ENCODE data around the gene CENPC.
"Not testable (repeated sequence)": the region's sequence is repeated elsewhere in the genome, so short reads cannot be mapped to it uniquely, and the experiment has no call there.

CENPC gene

DNA sequence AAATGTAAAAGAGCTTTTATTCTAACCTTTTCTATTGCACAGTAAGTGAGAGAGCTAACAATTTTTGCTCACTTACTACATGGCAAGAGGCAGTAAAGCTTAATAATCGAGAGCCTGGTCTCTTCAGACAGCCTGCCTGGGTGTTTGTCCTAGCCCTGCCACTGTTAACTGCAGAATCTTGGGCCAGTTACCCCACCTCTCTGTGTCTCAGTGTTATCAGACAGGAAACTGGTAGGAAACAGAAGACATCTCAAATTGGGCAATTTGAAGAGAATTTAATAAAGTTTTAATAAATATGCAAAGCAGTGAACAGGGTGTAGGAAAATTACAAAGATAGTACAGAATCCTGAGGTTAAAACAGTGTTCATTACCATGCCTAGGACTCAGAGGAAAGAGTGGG is 26.7 kb upstream of the CENPC start:
- no peaks in the 10 kb centered on the region for H3K36me3 ChIP-seq (ENCODE audit: insufficient read depth, low read depth, low read length)
- H3K9me3 ChIP-seq (ENCODE audit: insufficient read depth, low read depth, low read length): no peaks in the 10 kb centered on the region
- H3K9ac ChIP-seq (ENCODE audit: low read depth, low read length): no peak overlapping the region
- H3K4me3 ChIP-seq (ENCODE audit: low read length): no peak overlapping the region
- H3K27ac ChIP-seq (ENCODE audit: low read length): no peak overlapping the region
- H3K4me1 ChIP-seq (ENCODE audit: insufficient read depth, low read length): peaks cover 8% of the 10 kb centered on the region; the same call in 1 of the 2 replicates
- no peaks in the 10 kb centered on the region for H3K27me3 ChIP-seq (ENCODE audit: insufficient read depth, low read length)

DNA sequence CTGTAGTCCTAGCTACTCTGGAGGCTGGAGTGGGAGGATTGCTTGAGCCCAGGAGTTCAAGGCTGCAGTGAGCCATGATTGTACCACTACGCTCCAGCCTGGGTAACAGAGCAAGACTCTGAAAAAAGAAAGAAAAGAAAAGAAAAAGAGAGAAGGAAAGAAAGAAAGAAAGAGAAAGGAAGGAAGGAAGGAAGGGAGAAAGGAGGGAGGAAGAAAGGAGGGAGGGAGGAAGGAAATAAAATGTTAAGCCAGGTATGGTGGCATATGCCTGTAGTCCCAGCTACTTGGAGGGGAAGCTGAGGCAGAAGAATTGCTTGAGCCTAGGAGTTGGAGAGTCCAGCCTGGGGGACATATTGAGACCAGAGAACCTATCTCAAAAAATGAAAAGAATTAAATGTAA is 25.2 kb upstream of the CENPC start:
- Histone ChIP-seq H3K4me3 (ENCODE audit: low read length) (no peak overlapping the region), H3K4me1 (ENCODE audit: insufficient read depth, low read length) (peaks cover 5% of the 10 kb centered on the region; the same call in 1 of the 2 replicates), H3K27me3 (ENCODE audit: insufficient read depth, low read length) (no peaks in the 10 kb centered on the region), H3K9me3 (ENCODE audit: insufficient read depth, low read depth, low read length) (no peaks in the 10 kb centered on the region), H3K36me3 (ENCODE audit: insufficient read depth, low read depth, low read length) (no peaks in the 10 kb centered on the region), H3K9ac (ENCODE audit: low read depth, low read length) (no peak overlapping the region), H3K27ac (ENCODE audit: low read length) (no peak overlapping the region)

DNA sequence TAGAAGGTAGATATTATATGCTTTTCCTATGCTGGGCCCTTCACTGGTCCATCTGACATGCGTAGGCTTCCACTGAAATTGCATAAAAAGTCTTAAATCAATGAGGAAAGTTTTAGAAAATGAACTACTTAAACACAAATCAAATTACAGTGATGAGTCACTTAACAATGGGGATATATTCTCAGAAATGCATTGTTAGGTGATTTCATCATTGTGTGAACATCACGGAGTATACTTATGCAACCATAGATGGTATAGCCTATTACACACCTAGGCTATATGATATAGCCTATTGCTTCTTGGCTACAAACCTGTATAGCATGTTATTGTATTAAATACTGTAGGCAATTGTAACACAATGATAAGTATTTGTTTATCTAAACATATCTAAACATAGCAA is 23.5 kb upstream of the CENPC start:
- Histone ChIP-seq H3K9ac (ENCODE audit: low read depth, low read length) (no peak overlapping the region), H3K27me3 (ENCODE audit: insufficient read depth, low read length) (no peaks in the 10 kb centered on the region), H3K9me3 (ENCODE audit: insufficient read depth, low read depth, low read length) (no peaks in the 10 kb centered on the region), H3K27ac (ENCODE audit: low read length) (no peak overlapping the region), H3K4me3 (ENCODE audit: low read length) (no peak overlapping the region), H3K4me1 (ENCODE audit: insufficient read depth, low read length) (no peaks in the 10 kb centered on the region), H3K36me3 (ENCODE audit: insufficient read depth, low read depth, low read length) (no peaks in the 10 kb centered on the region)

DNA sequence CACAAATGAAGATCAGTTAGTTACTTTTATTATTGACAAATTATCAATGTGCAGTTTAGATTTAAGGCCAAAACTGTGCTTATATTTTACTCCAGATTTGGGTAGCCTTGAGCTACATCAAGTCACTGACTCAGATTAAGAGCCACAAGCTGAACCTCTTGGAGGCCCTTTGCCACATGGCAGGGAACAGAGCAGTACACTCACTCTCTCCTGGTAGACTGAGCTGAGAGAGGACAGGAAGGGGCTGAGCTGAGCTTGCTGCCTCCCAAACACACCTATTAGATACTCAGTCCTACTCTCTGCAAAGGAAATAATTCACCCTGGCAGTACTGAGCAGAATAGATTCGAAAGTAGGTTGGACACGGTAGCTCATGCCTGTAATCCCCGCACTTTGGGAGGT is 21.0 kb upstream of the CENPC start:
- no peaks in the 10 kb centered on the region for H3K36me3 ChIP-seq (ENCODE audit: insufficient read depth, low read depth, low read length)
- H3K4me1 ChIP-seq (ENCODE audit: insufficient read depth, low read length): no peaks in the 10 kb centered on the region
- H3K9me3 ChIP-seq (ENCODE audit: insufficient read depth, low read depth, low read length): no peaks in the 10 kb centered on the region
- no peak overlapping the region for H3K27ac ChIP-seq (ENCODE audit: low read length)
- H3K4me3 ChIP-seq (ENCODE audit: low read length): no peak overlapping the region
- no peak overlapping the region for H3K9ac ChIP-seq (ENCODE audit: low read depth, low read length)
- H3K27me3 ChIP-seq (ENCODE audit: insufficient read depth, low read length): no peaks in the 10 kb centered on the region

DNA sequence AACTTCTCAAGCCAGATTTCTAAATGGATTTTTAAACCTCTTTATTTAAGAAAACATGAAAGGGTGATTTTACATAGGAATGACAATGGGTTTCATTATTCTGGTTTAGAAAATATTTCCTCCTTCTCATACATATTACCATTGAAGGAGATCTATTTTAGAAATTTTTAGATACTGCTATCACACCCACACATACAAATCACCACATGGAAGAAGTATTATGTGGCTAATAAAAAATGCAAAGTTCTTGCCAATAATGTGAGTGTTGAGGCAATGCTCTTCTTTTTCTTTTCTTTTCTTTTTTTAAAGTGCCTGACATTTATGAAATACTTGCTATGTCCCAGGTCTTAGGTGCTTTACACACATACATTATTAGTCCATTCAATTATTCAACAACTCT is 20.0 kb upstream of the CENPC start:
- Histone ChIP-seq H3K9ac (ENCODE audit: low read depth, low read length) (no peak overlapping the region), H3K27me3 (ENCODE audit: insufficient read depth, low read length) (no peaks in the 10 kb centered on the region), H3K4me3 (ENCODE audit: low read length) (no peak overlapping the region), H3K36me3 (ENCODE audit: insufficient read depth, low read depth, low read length) (no peaks in the 10 kb centered on the region), H3K9me3 (ENCODE audit: insufficient read depth, low read depth, low read length) (no peaks in the 10 kb centered on the region), H3K27ac (ENCODE audit: low read length) (no peak overlapping the region), H3K4me1 (ENCODE audit: insufficient read depth, low read length) (no peaks in the 10 kb centered on the region)

DNA sequence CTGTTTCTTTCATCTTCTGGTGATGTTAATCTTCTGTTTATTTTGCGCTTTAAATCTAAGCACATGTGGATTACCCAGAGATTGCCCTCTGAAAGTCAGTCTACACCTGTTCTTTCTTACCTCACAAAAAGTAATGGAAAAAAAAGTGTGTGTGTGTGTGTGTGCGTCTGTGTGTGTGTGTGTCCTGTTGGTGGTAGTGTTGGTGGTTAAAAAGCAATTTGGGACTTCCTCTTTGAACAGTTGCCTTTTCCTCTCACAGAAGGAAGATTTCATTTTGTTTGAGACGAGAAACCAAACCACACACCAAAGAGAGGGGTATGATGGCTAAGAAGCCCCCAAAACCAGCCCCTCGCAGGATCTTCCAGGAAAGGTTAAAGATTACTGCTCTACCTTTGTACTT is 13.2 kb upstream of the CENPC start, which contains the start of gene STAP1:
TSS of gene STAP1 (plus strand) at position 235 of the 400 bp plus-strand sequence. CDS start at position 318, 83 bp downstream.
- H3K36me3 ChIP-seq (ENCODE audit: insufficient read depth, low read depth, low read length): no peaks in the 10 kb centered on the region
- H3K4me1 ChIP-seq (ENCODE audit: insufficient read depth, low read length): no peaks in the 10 kb centered on the region
- no peak within 1 kb of the TSS for H3K9ac ChIP-seq (ENCODE audit: low read depth, low read length)
- H3K4me3 ChIP-seq (ENCODE audit: low read length): no peak within 1 kb of the TSS
- H3K27ac ChIP-seq (ENCODE audit: low read length): no peak within 1 kb of the TSS
- no peaks in the 10 kb centered on the region for H3K27me3 ChIP-seq (ENCODE audit: insufficient read depth, low read length)
- no peaks in the 10 kb centered on the region for H3K9me3 ChIP-seq (ENCODE audit: insufficient read depth, low read depth, low read length)

DNA sequence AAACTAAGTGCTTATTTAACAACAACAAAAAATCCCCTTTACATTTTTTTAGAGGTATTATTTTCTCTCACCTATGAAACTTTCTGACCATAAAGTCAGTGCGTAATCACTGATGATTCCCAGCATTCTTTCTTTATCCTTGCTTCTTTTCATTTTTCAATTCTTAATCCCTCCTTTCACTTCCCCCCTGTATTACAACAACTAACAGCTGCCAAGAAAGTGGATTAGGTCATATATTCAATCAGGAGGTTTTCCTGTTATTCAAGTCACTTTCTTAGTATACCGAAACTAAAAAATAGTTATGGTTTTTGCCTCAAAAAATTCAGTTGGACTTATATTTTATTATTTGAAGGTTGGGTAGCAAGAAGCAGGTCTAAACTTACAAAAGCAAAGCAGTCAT is 11.1 kb upstream of the CENPC start:
- H3K27ac ChIP-seq (ENCODE audit: low read length): no peak overlapping the region
- H3K9me3 ChIP-seq (ENCODE audit: insufficient read depth, low read depth, low read length): no peaks in the 10 kb centered on the region
- no peaks in the 10 kb centered on the region for H3K27me3 ChIP-seq (ENCODE audit: insufficient read depth, low read length)
- H3K36me3 ChIP-seq (ENCODE audit: insufficient read depth, low read depth, low read length): no peaks in the 10 kb centered on the region
- H3K9ac ChIP-seq (ENCODE audit: low read depth, low read length): no peak overlapping the region
- no peaks in the 10 kb centered on the region for H3K4me1 ChIP-seq (ENCODE audit: insufficient read depth, low read length)
- no peak overlapping the region for H3K4me3 ChIP-seq (ENCODE audit: low read length)

DNA sequence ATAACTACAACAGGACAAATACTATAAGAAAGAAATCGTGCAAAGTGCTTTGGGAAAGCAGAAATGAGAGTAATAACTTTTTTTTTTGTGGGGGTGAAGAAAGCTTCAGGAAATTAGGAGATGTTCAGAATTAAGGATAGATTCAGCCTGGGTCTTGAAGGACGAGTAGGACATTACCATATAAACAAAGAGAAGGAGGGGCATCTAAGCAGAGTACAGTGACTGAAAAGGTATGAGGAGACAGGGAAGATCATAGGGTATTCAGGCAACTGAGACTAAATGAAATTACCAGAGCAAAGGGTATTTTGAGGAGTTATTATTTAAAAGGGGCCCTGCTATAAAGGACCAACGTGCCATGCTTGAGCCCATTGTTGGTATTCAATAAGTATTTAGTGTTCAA is 10.1 kb upstream of the CENPC start:
- Histone ChIP-seq H3K9ac (ENCODE audit: low read depth, low read length) (no peak overlapping the region; the same call in 1 of the 2 replicates), H3K9me3 (ENCODE audit: insufficient read depth, low read depth, low read length) (no peaks in the 10 kb centered on the region), H3K4me1 (ENCODE audit: insufficient read depth, low read length) (no peaks in the 10 kb centered on the region), H3K27ac (ENCODE audit: low read length) (no peak overlapping the region), H3K27me3 (ENCODE audit: insufficient read depth, low read length) (no peaks in the 10 kb centered on the region), H3K36me3 (ENCODE audit: insufficient read depth, low read depth, low read length) (no peaks in the 10 kb centered on the region), H3K4me3 (ENCODE audit: low read length) (no peak overlapping the region)

DNA sequence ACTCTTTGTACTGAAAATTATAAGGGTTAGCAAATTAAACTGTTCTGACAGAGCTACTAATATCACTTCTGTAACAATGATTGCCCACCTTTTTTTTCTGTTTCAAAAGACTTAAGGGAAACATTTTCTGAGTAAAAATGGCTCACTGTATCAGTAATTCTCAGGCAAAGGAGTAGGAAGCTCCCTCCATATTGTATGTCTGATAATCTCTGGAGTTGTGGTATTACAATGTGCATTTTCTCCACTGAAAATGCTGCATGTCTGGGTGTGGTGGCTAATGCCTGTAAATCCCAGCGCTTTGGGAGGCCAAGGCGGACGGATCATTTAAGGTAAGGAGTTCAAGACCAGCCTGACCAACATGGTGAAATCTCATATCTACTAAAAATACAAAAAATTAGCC is 8.8 kb upstream of the CENPC start:
- Histone ChIP-seq H3K27ac (ENCODE audit: low read length) (no peak overlapping the region), H3K9ac (ENCODE audit: low read depth, low read length) (no peak overlapping the region), H3K4me1 (ENCODE audit: insufficient read depth, low read length) (no peaks in the 10 kb centered on the region), H3K9me3 (ENCODE audit: insufficient read depth, low read depth, low read length) (no peaks in the 10 kb centered on the region), H3K27me3 (ENCODE audit: insufficient read depth, low read length) (no peaks in the 10 kb centered on the region), H3K36me3 (ENCODE audit: insufficient read depth, low read depth, low read length) (no peaks in the 10 kb centered on the region), H3K4me3 (ENCODE audit: low read length) (no peak overlapping the region)

DNA sequence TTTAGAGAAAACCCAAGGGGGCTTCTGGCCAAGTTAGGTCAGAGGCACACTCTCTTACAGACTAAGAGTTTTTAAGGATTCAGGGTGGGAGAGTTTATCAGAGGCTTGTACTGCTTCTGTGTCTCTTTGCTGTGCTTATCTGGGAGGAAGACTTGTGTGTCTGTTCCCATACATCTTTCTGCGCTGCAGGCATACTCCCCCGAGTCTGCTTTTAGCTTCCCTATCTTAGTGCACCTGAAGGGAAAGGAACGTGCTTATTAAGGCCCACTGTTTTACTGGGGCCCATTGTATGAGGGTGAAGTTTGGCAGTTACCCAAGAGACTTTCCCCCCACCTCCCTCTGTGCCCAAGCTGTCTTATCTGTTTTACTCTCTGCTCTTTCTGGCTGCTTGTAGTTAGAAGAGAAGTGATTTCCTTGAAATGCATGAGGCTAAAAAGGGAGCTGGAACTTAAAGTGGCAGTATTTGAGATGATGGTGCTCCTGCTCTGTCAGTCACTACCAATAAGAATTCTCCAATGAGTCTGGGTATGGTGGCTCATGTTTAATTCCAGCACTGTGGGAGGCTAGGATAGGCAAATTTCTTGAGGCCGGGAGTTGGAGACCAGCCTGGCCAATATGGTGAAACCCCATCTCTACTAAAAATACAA is 7.0 kb upstream of the CENPC start:
- H3K27me3 ChIP-seq (ENCODE audit: insufficient read depth, low read length); H3K9ac ChIP-seq (ENCODE audit: low read depth, low read length); H3K4me1 ChIP-seq (ENCODE audit: insufficient read depth, low read length); H3K36me3 ChIP-seq (ENCODE audit: insufficient read depth, low read depth, low read length); H3K4me3 ChIP-seq (ENCODE audit: low read length); H3K9me3 ChIP-seq (ENCODE audit: insufficient read depth, low read depth, low read length); H3K27ac ChIP-seq (ENCODE audit: low read length): not testable (repeated sequence)

DNA sequence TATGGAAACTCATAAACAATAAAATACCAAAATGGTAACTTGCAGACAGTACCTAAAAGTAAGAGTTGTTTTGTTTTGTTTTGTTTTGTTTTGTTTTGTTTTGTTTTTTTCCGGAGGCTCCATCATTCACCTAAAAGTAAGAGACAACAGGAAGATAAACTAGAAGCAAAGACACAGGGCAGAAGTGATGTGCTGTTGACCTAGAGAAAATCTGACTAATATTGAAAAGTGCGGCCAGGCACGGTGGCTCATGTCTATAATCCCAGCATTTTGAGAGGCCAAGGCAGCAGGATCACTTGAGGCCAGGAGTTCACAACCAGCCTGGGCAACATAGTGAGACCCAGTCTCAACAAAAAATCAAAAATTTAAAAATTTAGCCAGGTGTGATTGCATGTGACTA is 5.6 kb upstream of the CENPC start:
- no peaks in the 10 kb centered on the region for H3K27me3 ChIP-seq (ENCODE audit: insufficient read depth, low read length)
- H3K27ac ChIP-seq (ENCODE audit: low read length): no peak overlapping the region
- no peak overlapping the region for H3K4me3 ChIP-seq (ENCODE audit: low read length)
- H3K36me3 ChIP-seq (ENCODE audit: insufficient read depth, low read depth, low read length): no peaks in the 10 kb centered on the region
- no peaks in the 10 kb centered on the region for H3K4me1 ChIP-seq (ENCODE audit: insufficient read depth, low read length)
- no peak overlapping the region for H3K9ac ChIP-seq (ENCODE audit: low read depth, low read length)
- no peaks in the 10 kb centered on the region for H3K9me3 ChIP-seq (ENCODE audit: insufficient read depth, low read depth, low read length)

DNA sequence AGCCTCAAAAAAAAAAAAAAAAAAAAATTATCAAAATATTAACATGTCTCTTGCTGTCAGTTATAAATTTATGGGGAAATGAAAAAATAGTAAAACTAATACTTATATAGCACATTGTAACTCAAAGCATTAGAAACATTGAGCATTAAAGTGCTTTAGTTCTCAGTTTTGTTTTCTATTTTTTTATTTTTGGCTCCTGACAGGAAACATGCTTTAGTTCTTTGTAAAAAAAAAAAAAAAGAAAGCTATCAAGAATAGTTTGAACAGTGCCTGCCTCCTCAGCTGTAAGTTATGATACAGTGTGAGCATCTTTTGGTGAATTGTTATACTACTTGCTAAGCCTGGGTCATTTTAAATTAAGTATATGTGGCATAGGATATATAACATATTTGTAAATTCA is 5.1 kb upstream of the CENPC start:
- no peak overlapping the region for H3K4me3 ChIP-seq (ENCODE audit: low read length)
- no peaks in the 10 kb centered on the region for H3K36me3 ChIP-seq (ENCODE audit: insufficient read depth, low read depth, low read length)
- H3K27me3 ChIP-seq (ENCODE audit: insufficient read depth, low read length): no peaks in the 10 kb centered on the region
- H3K9ac ChIP-seq (ENCODE audit: low read depth, low read length): no peak overlapping the region
- no peaks in the 10 kb centered on the region for H3K4me1 ChIP-seq (ENCODE audit: insufficient read depth, low read length)
- no peaks in the 10 kb centered on the region for H3K9me3 ChIP-seq (ENCODE audit: insufficient read depth, low read depth, low read length)
- no peak overlapping the region for H3K27ac ChIP-seq (ENCODE audit: low read length)
